K562 (cell line): Measurements from ENCODE around the gene ANO1. TPM values are rescaled to one million over a fixed set of nuclear protein-coding genes. Genes with fewer than 3 reads are reported as not detected.

Source experiments
- ATAC-seq: fragments of 200-7000 bp; cut with Tn5 transposase; 3 replicates; pipeline ENCODE4 v1.9.1; 2020; ENCODE audit warnings: moderate library complexity
- BruUV-seq: library from RNA; stranded (reverse); fragments of 400-500 nt; replicated peaks from 2 replicates; lab custom pipeline; 2021; lab: Mats Ljungman, UMichigan
- CTCF ChIA-PET: fragments of 300-600 bp; formaldehyde crosslinking; extraction: SDS; loops from one replicate; lab custom pipeline; 2021; ENCODE audit warnings: low intra/inter-chr PET ratio; lab: Yijun Ruan, JAX
- POLR2A ChIA-PET: fragments of 300-600, 350-650 bp; sonication (Branson Sonifier 250); formaldehyde crosslinking; extraction: SDS; loops from one replicate; lab custom pipeline; 2021; ENCODE audit warnings: antibody characterized with exemption, inconsistent platforms; lab: Yijun Ruan, JAX
- DNase-seq, 4 experiments: peaks; one replicate each; pipeline versions ENCODE4 v3.0.0 to v3.0.0-alpha.2; 2011 to 2018; ENCODE audit warnings: low spot score in 3 of 4, mixed read lengths in 3 of 4; ENCODE audit errors: extremely low read depth in 1 of 4
- FAIRE-seq: peaks from 2 replicates; lab custom pipeline; 2011; peaks lifted over from hg19 to GRCh38; lab: Jason Lieb, UNC
- H2AFZ ChIP-seq: 2 replicates; pipeline ENCODE4 v1.6.0; 2011; ENCODE audit warnings: low read depth, low read length, control low read depth, inconsistent platforms
- H3K27ac ChIP-seq: fragments of 200-600 bp; 3 replicates; pipeline ENCODE4 v1.8.0; 2011; ENCODE audit warnings: low read depth, mild to moderate bottlenecking, control low read depth, inconsistent platforms, low read length, moderate library complexity, mixed read lengths; ENCODE audit errors: extremely low read depth
- H3K27me3 ChIP-seq, 2 experiments: fragments of 300-600 bp in 1 of 2; 2 replicates in 1 of 2; 3 replicates in 1 of 2; pipeline versions ENCODE4 v1.6.0 to v1.8.0; 2011; ENCODE audit warnings: inconsistent platforms in 2 of 2, low read length in 2 of 2, mild to moderate bottlenecking in 1 of 2, mixed read lengths in 1 of 2, moderate library complexity in 1 of 2; ENCODE audit not compliant: control insufficient read depth in 2 of 2, insufficient read depth in 2 of 2
- H3K36me3 ChIP-seq: fragments of 300-600 bp; 3 replicates; pipeline ENCODE4 v1.8.0; 2011; ENCODE audit warnings: mild to moderate bottlenecking, low read length, inconsistent platforms; ENCODE audit not compliant: control insufficient read depth, insufficient read depth
- H3K4me1 ChIP-seq, 2 experiments: fragments of 200-600 bp in 1 of 2; replicated peaks in 1 of 2; 2 replicates in 1 of 2; 3 replicates in 1 of 2; pipeline versions ENCODE4 v1.5.1 to v1.8.0; 2011; ENCODE audit warnings: inconsistent platforms in 2 of 2, low read length in 2 of 2, mild to moderate bottlenecking in 1 of 2, mixed read lengths in 1 of 2, moderate library complexity in 1 of 2; ENCODE audit not compliant: control insufficient read depth in 2 of 2, insufficient read depth in 2 of 2
- H3K4me2 ChIP-seq: 2 replicates; pipeline ENCODE4 v1.6.1; 2011; ENCODE audit warnings: low read length, control low read depth, inconsistent platforms, mixed read lengths; ENCODE audit not compliant: insufficient read depth
- H3K4me3 ChIP-seq: fragments of 200-600 bp; sonication (generic), shearing (Covaris generic); 2 replicates; pipeline ENCODE4 v1.5.1; 2016; ENCODE audit warnings: control low read depth, inconsistent platforms
- H3K79me2 ChIP-seq: fragments of 200-600 bp; 3 replicates; pipeline ENCODE4 v1.8.0; 2011; ENCODE audit warnings: low read length, inconsistent platforms; ENCODE audit not compliant: control insufficient read depth, insufficient read depth
- H3K9ac ChIP-seq, 2 experiments: 2 replicates each; pipeline versions ENCODE4 v1.6.0 to v1.6.1; 2011; ENCODE audit warnings: low read depth in 2 of 2, low read length in 2 of 2, control low read depth in 1 of 2, inconsistent platforms in 1 of 2, mild to moderate bottlenecking in 1 of 2, mixed read lengths in 1 of 2; ENCODE audit not compliant: insufficient read depth in 1 of 2
- H3K9me1 ChIP-seq: one replicate; pipeline ENCODE4 v1.6.0; 2011; ENCODE audit warnings: inconsistent platforms, mild to moderate bottlenecking, low read length, moderate library complexity; ENCODE audit not compliant: control insufficient read depth, insufficient read depth
- H3K9me3 ChIP-seq: replicated peaks from 2 replicates; pipeline ENCODE4 v1.5.1; 2011; ENCODE audit warnings: low read depth, low read length, inconsistent platforms; ENCODE audit not compliant: control insufficient read depth, insufficient read depth
- H4K20me1 ChIP-seq: replicated peaks from 2 replicates; pipeline ENCODE4 v1.6.1; 2011; ENCODE audit warnings: low read length, inconsistent platforms, mixed read lengths; ENCODE audit not compliant: control insufficient read depth, insufficient read depth
- E2F5 ChIP-seq: sonication (generic); formaldehyde crosslinking; IDR thresholded peaks from 2 replicates; pipeline ENCODE4 v1.8.0; 2022; ENCODE audit warnings: mild to moderate bottlenecking, missing genetic modification reagents
- HINFP ChIP-seq: fragments of 450-650 bp; conservative IDR thresholded peaks from 2 replicates; pipeline ENCODE4 v1.6.1; 2016; ENCODE audit warnings: missing genetic modification characterization, low read depth, mild to moderate bottlenecking, control low read depth, missing compliant biosample characterization
- POLR2H ChIP-seq: IDR thresholded peaks from 2 replicates; pipeline ENCODE4 v1.6.1; 2016; ENCODE audit warnings: missing genetic modification characterization, low read depth, mild to moderate bottlenecking, control low read depth, missing compliant biosample characterization, moderate library complexity
- TEAD1 ChIP-seq, 2 experiments: fragments of 450-650 bp in 1 of 2; sonication (generic) in 1 of 2; formaldehyde crosslinking; IDR thresholded peaks; 2 replicates each; pipeline versions ENCODE4 v1.4.0 to v1.8.0; 2020 to 2022; ENCODE audit warnings: mild to moderate bottlenecking in 2 of 2, missing genetic modification reagents in 1 of 2
- ZBTB8A ChIP-seq: fragments of 450-650 bp; IDR thresholded peaks from 2 replicates; pipeline ENCODE4 v1.6.1; 2018; ENCODE audit warnings: mild to moderate bottlenecking, moderate library complexity; ENCODE audit not compliant: partially characterized antibody
- ZFP30 ChIP-seq: fragments of 250-450 bp; sonication (Bioruptor Pico); IDR thresholded peaks from 2 replicates; pipeline ENCODE4 v1.8.0; 2022; ENCODE audit warnings: moderate library complexity, mild to moderate bottlenecking, inconsistent platforms, borderline replicate concordance
- ZNF124 ChIP-seq: sonication (generic); formaldehyde crosslinking; IDR thresholded peaks from 2 replicates; pipeline ENCODE4 v1.8.1; 2022; ENCODE audit warnings: missing genetic modification reagents
- ZNF165 ChIP-seq: fragments of 250-450 bp; sonication (Bioruptor Pico); IDR thresholded peaks from 2 replicates; pipeline ENCODE4 v1.4.0; 2020; ENCODE audit warnings: borderline replicate concordance
- ZNF583 ChIP-seq: fragments of 250-450 bp; sonication (Bioruptor Pico); IDR thresholded peaks from 2 replicates; pipeline ENCODE4 v1.4.0; 2020
- ZNF780A ChIP-seq: fragments of 250-450 bp; sonication (Bioruptor Pico); IDR thresholded peaks from 2 replicates; pipeline ENCODE4 v1.5.0; 2021; ENCODE audit warnings: mild to moderate bottlenecking
- WGBS: fragments of 100-300 bp; shearing (Covaris generic); methylation state at CpG from one replicate; pipeline ENCODE4 v1.1.6; 2016; ENCODE audit warnings: low coverage, mixed read lengths; ENCODE audit not compliant: insufficient coverage; ENCODE audit errors: missing lambda C conversion rate; 5-methylcytosine and 5-hydroxymethylcytosine counted together
- in situ Hi-C: fragments of 300-500 bp; cut with MboI; formaldehyde crosslinking; loops from 4 replicates; pipeline ENCODE4 v1.15.0; 2018; ENCODE audit warnings: inconsistent platforms, mixed read lengths
- intact Hi-C: fragments of 100-400 bp; cut with micrococcal nuclease; formaldehyde crosslinking; loops from 2 replicates; pipeline ENCODE4 v1.14.2; 2022
- polyA plus RNA-seq, 8 experiments: library from polyadenylated mRNA; depleted of rRNA in 4 of 8; stranded (reverse) in 5 of 8; unstranded in 3 of 8; fragments of >200 nt; fragmentation: Nextera tagmentation in 2 of 8; fragmentation: Illumina TruSeq in 1 of 8; extraction: Ambion mirVana in 2 of 8; extraction: Trizol in 1 of 8; gene quantifications; 2 replicates each; pipeline versions ENCODE4 v1.2.1 to v1.2.3, GENCODE V29; 2011 to 2014; ENCODE audit warnings: inconsistent platforms in 1 of 8, missing spikeins in 1 of 8
- total RNA-seq, 7 experiments: library from RNA; depleted of rRNA in 6 of 7; stranded (reverse); fragments of >200 nt in 6 of 7; fragmentation: Illumina TruSeq in 2 of 7; extraction: Trizol in 2 of 7; gene quantifications; 2 replicates each; pipeline versions ENCODE4 v1.2.1 to v1.2.3, GENCODE V29; 2011 to 2021; ENCODE audit warnings: low replicate concordance in 1 of 7

ANO1 gene
- total and polyA plus RNA-seq, 9 of the 15 experiments (the other 6 are each of a cell fraction or from before 2014, with no cell fraction given), result not detected

DNA sequence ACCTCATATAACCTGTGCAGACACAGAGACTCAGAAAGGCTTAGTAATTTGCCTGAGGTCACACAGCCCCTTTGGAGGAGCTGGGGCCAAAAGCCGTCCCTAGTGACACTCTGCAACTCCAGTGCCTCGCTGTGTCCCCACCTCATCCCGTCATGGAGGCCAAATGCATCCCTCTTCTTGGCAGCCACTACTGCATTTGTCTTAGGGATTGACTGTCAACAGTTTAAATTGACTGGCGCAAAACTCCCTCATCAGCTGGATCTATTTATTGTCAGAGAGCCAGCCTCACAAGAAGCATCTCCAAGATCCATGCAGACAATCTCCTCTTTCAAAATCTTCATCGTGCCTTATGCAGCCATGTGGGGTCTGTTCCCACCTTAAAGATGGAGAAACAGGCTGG lies 35.7 kb downstream of the ANO1 start:
- Histone ChIP-seq H4K20me1 (no peaks in the 10 kb centered on the region), H3K4me2 (no peak overlapping the region), H3K4me3 (no peak overlapping the region)
- no peak for ATAC-seq
- POLR2A ChIA-PET, result interaction anchor here (0.6 kb wide), 1 partner anchor 64 kb away, joined by 3 read pairs; no protein-coding TSS in a partner anchor
- TF ChIP-seq TEAD1 (CRISPR knock-in tag; IDR thresholded peaks at IDR 0.05) (no peak), E2F5 (no peak), ZNF780A (CRISPR knock-in tag) (no peak), ZNF124 (CRISPR knock-in tag) (no peak), ZFP30 (CRISPR knock-in tag) (no peak), HINFP (no peak), ZNF583 (CRISPR knock-in tag) (no peak), ZBTB8A (no peak), ZNF165 (CRISPR knock-in tag) (no peak), POLR2H (no peak)
- TF ChIP-seq, all 486 proteins: peak for 0
- in situ Hi-C loops, result no loop called here
- H3K27me3 ChIP-seq, result peaks cover 0 to 10% of the 10 kb centered on the region in 2 experiments; a peak in 2 of 5 replicates
- no peak overlapping the region for H2AFZ ChIP-seq
- no peak overlapping the region for H3K27ac ChIP-seq
- no peak overlapping the region for H3K9ac ChIP-seq
- H3K79me2 ChIP-seq, result no peaks in the 10 kb centered on the region
- intact Hi-C loops, result no loop called here
- no peaks in the 10 kb centered on the region for H3K36me3 ChIP-seq
- H3K4me1 ChIP-seq, result peaks cover 20 to 25% of the 10 kb centered on the region in 2 experiments
- FAIRE-seq (no peak), DNase-seq (no peak)
- peaks cover 4% of the 10 kb centered on the region for H3K9me1 ChIP-seq
- H3K9me3 ChIP-seq, result no peaks in the 10 kb centered on the region
- CTCF ChIA-PET, result no interaction called here
- WGBS, result 34% methylated on average over 5 of the region's 5 CpGs
- no TSS peak for BruUV-seq
